ENCODE results near the gene SVEP1.

Gene SVEP1

GRCh38 chr9:110356639-110357395 is 222.7 kb downstream of the SVEP1 start:
- DNase-seq = no peak

- DNase-seq = no peak
Measured at GRCh38 chr9:110355911-110356310, 223.6 kb downstream of the SVEP1 start.

- DNase-seq = no peak
Measured at GRCh38 chr9:110351009-110351467, 228.5 kb downstream of the SVEP1 start.

- no peak for DNase-seq
Measured at GRCh38 chr9:110346325-110346724, 233.2 kb downstream of the SVEP1 start.

- DNase-seq = no peak
Measured at GRCh38 chr9:110344821-110345220, 234.7 kb downstream of the SVEP1 start.

GRCh38 chr9:110343551-110343950 is 236.0 kb downstream of the SVEP1 start:
- no peak for DNase-seq

GRCh38 chr9:110340306-110340705 is 239.2 kb downstream of the SVEP1 start:
- DNase-seq = no peak

- DNase-seq = no peak
Measured at GRCh38 chr9:110338143-110338542, 241.4 kb downstream of the SVEP1 start.

GRCh38 chr9:110337727-110338126 is 241.8 kb downstream of the SVEP1 start, which contains the start of gene TXNDC8:
TSS of gene TXNDC8 (minus strand) at chr9:110337863.
- DNase-seq = no peak

GRCh38 chr9:110336363-110336762 is 243.2 kb downstream of the SVEP1 start:
- DNase-seq = no peak

GRCh38 chr9:110334871-110335270 is 244.7 kb downstream of the SVEP1 start:
- no peak for DNase-seq

GRCh38 chr9:110334183-110334582 is 245.4 kb downstream of the SVEP1 start:
- DNase-seq = no peak

GRCh38 chr9:110332766-110333165 is 246.8 kb downstream of the SVEP1 start:
- DNase-seq = no peak

- DNase-seq = no peak
Measured at GRCh38 chr9:110330484-110331105, 248.9 kb downstream of the SVEP1 start.

GRCh38 chr9:110329639-110330230 is 249.8 kb downstream of the SVEP1 start:
- DNase-seq = no peak

GRCh38 chr9:110328763-110329162 is 250.8 kb downstream of the SVEP1 start:
- DNase-seq = no peak

- no peak for DNase-seq
Measured at GRCh38 chr9:110327716-110328115, 251.8 kb downstream of the SVEP1 start.

GRCh38 chr9:110323818-110324217 is 255.7 kb downstream of the SVEP1 start:
- DNase-seq = no peak

GRCh38 chr9:110320651-110321445 is 258.7 kb downstream of the SVEP1 start:
- DNase-seq = no peak

- no peak for DNase-seq
Measured at GRCh38 chr9:110319781-110320492, 259.6 kb downstream of the SVEP1 start.

- no peak for DNase-seq
Measured at GRCh38 chr9:110317911-110318310, 261.6 kb downstream of the SVEP1 start.
